ENCODE data around the gene MB21D2. TPM values are rescaled to one million over a fixed set of nuclear protein-coding genes. Genes with fewer than 3 reads are reported as not detected.

The MB21D2 gene
- total and polyA plus RNA-seq, 2 of the 8 experiments (the other 6 are each of a cell fraction or from before 2014, with no cell fraction given), result 10.0 to 21.0 TPM

GRCh38 chr3:192845526-192845855 is 72.2 kb downstream of the MB21D2 start:
- Histone ChIP-seq H2BK20ac (ENCODE audit: low read length) (no peak overlapping the region), H3K23me2 (ENCODE audit: low read depth, low read length) (no peaks in the 10 kb centered on the region), H3K4me3 (ENCODE audit: extremely low read depth in 1 of 4, insufficient read depth in 2 of 4, low read depth in 3 of 4, low read length in 4 of 4) (no peak overlapping the region), H2AFZ (ENCODE audit: low read length) (no peak overlapping the region), H2BK5ac (ENCODE audit: low read depth, low read length) (no peak overlapping the region), H2BK15ac (ENCODE audit: low read length) (0 out of 2 replicates have a peak overlapping the region, but pooled peaks have one; percentile 77), H3K79me1 (ENCODE audit: low read depth, low read length) (peaks cover 14% of the 10 kb centered on the region), H3K23ac (ENCODE audit: insufficient read length) (no peak overlapping the region), H4K8ac (ENCODE audit: extremely low read depth, insufficient read depth, low read length) (no peak overlapping the region), H4K20me1 (replicated peaks in 1 of 2; ENCODE audit: control insufficient read depth in 1 of 2, insufficient read depth in 2 of 2, low read length in 2 of 2) (peaks cover 2 to 3% of the 10 kb centered on the region in 2 experiments), H4K91ac (replicated peaks; ENCODE audit: insufficient read length, low read length) (no peak overlapping the region), H3K9ac (replicated peaks in 1 of 4; ENCODE audit: extremely low read depth in 1 of 4, low read depth in 3 of 4, low read length in 3 of 4) (no peak overlapping the region), H3K14ac (ENCODE audit: insufficient read length) (no peak overlapping the region), H3K4me1 (replicated peaks in 1 of 4; ENCODE audit: control insufficient read depth in 3 of 4, insufficient read depth in 4 of 4, low read length in 3 of 4) (peaks cover 1 to 11% (median 6%) of the 10 kb centered on the region in 4 experiments; a peak in 6 of 7 replicates), H3K9me3 (ENCODE audit: insufficient read depth in 2 of 2, low read depth in 1 of 2, low read length in 1 of 2) (no peaks in the 10 kb centered on the region), H3K79me2 (ENCODE audit: control insufficient read depth in 1 of 2, insufficient read depth in 2 of 2, low read length in 2 of 2) (peaks cover 4 to 82% of the 10 kb centered on the region in 2 experiments), H3K27ac (ENCODE audit: low read depth, low read length) (no peak overlapping the region), H3K27me3 (replicated peaks in 1 of 4; ENCODE audit: control insufficient read depth in 3 of 4, extremely low read depth in 1 of 4, insufficient read depth in 3 of 4, low read length in 3 of 4) (no peaks in the 10 kb centered on the region), H3K18ac (ENCODE audit: extremely low read depth, low read length) (no peak overlapping the region), H3K4me2 (ENCODE audit: insufficient read depth in 1 of 2, low read depth in 2 of 2, low read length in 2 of 2) (no peak overlapping the region), H2AK5ac (ENCODE audit: low read depth, low read length) (no peak overlapping the region; the same call in 1 of the 2 replicates), H3K56ac (replicated peaks; ENCODE audit: insufficient read length, low read depth, low read length) (no peak overlapping the region), H4K5ac (ENCODE audit: insufficient read length, low read depth, low read length) (no peak overlapping the region), H2BK120ac (replicated peaks; ENCODE audit: low read depth, low read length) (no peak overlapping the region), H2BK12ac (ENCODE audit: low read depth, low read length) (no peak overlapping the region), H3K36me3 (ENCODE audit: control insufficient read depth in 2 of 4, insufficient read depth in 4 of 4, low read length in 3 of 4) (no peaks in the 10 kb centered on the region), H3K4ac (replicated peaks; ENCODE audit: insufficient read length, low read depth, low read length) (no peak overlapping the region)
- WGBS, 2 experiments (ENCODE audit: extremely low coverage in 1 of 2, insufficient coverage in 1 of 2, insufficient read length in 1 of 2, insufficient replicate concordance in 2 of 2, low coverage in 1 of 2, low lambda C conversion rate in 2 of 2, missing lambda C conversion rate in 1 of 2), result 90% methylated on average over 4 of the region's 4 CpGs; no CpG with 5 or more reads in 1 of the 2 experiments
- ChIA-PET POLR2A (ENCODE audit: partially characterized antibody) (no interaction called here), CTCF (ENCODE audit: partially characterized antibody) (interaction anchor here (1.1 kb wide), 1 partner anchor 23 kb away, joined by 3 read pairs; no protein-coding TSS in a partner anchor)
- no peak for DNase-seq (ENCODE audit: low read depth in 1 of 2, low spot score in 2 of 2)
- FAIRE-seq, result no peak
- no peak for TF ChIP-seq TAF1 (IDR thresholded peaks at IDR 0.05; ENCODE audit: low read depth, low read length)
- TF ChIP-seq ATF2 (IDR thresholded peaks at IDR 0.05; ENCODE audit: low read length), result no peak
- TF ChIP-seq RAD21 (IDR thresholded peaks at IDR 0.05 in 1 of 2, conservative IDR thresholded peaks at IDR 0.05 in 1 of 2; ENCODE audit: low read depth in 2 of 2, low read length in 2 of 2), result no peak
- TF ChIP-seq SIX5 (IDR thresholded peaks at IDR 0.05; ENCODE audit: low read depth, low read length), result no peak
- no peak for TF ChIP-seq FOSL1 (IDR thresholded peaks at IDR 0.05; ENCODE audit: insufficient read depth, low read depth, low read length)
- no peak for TF ChIP-seq BCL11A (IDR thresholded peaks at IDR 0.05; ENCODE audit: low read depth in 2 of 2, low read length in 2 of 2)
- TF ChIP-seq EP300 (IDR thresholded peaks at IDR 0.05; ENCODE audit: borderline replicate concordance in 1 of 2, low read depth in 2 of 2, low read length in 2 of 2), result no peak
- no peak for TF ChIP-seq HDAC6 (IDR thresholded peaks at IDR 0.05; ENCODE audit: low read depth, low read length)
- no peak for TF ChIP-seq USF2 (IDR thresholded peaks at IDR 0.05; ENCODE audit: low read length)
- no peak for TF ChIP-seq PHF8 (conservative IDR thresholded peaks at IDR 0.05; ENCODE audit: low read depth, low read length)
- TF ChIP-seq CBX8 (IDR thresholded peaks at IDR 0.05; ENCODE audit: borderline replicate concordance, low read depth, low read length), result no peak

Measured in H1 (cell line).